GM12878 (cell line): ENCODE measurements around the gene AWAT1.

ENCODE experiments used
- EP300 ChIP-seq, 2 experiments: fragments of 150-350 bp in 1 of 2; IDR thresholded peaks; 2 replicates each; pipeline ENCODE4 v1.6.1; 2011 to 2012; ENCODE audit warnings: low read depth in 2 of 2, low read length in 2 of 2, borderline replicate concordance in 1 of 2, improper control_type of control experiment in 1 of 2, inconsistent platforms in 1 of 2; ENCODE audit not compliant: control insufficient read depth in 1 of 2
- HDAC2 ChIP-seq: fragments of 200-600 bp; sonication (generic); IDR thresholded peaks from 2 replicates; pipeline ENCODE4 v1.6.1; 2017
- MYC ChIP-seq: IDR thresholded peaks from 2 replicates; pipeline ENCODE4 v1.6.1; 2011; ENCODE audit warnings: mild to moderate bottlenecking, low read length, moderate library complexity, inconsistent platforms; ENCODE audit not compliant: insufficient read depth, insufficient replicate concordance, insufficient read length, severe bottlenecking
- POLR2AphosphoS5 ChIP-seq: IDR thresholded peaks from 2 replicates; pipeline ENCODE4 v1.6.1; 2011; ENCODE audit warnings: mild to moderate bottlenecking, low read length, inconsistent platforms
- SIX5 ChIP-seq: IDR thresholded peaks from 2 replicates; pipeline ENCODE4 v1.6.1; 2011; ENCODE audit warnings: mild to moderate bottlenecking, low read depth, low read length, moderate library complexity; ENCODE audit not compliant: severe bottlenecking
- ZNF24 ChIP-seq: fragments of 450-650 bp; IDR thresholded peaks from 2 replicates; pipeline ENCODE4 v1.6.1; 2017; ENCODE audit warnings: antibody characterized with exemption, mild to moderate bottlenecking

GRCh38 chrX:70241501-70241900 is 7.0 kb downstream of the AWAT1 start:
- TF ChIP-seq POLR2AphosphoS5 = no peak
- TF ChIP-seq ZNF24 = no peak
- no peak for TF ChIP-seq HDAC2
- no peak for TF ChIP-seq EP300 (IDR thresholded peaks at IDR 0.05; ENCODE audit: borderline replicate concordance in 1 of 2, control insufficient read depth in 1 of 2, low read depth in 2 of 2, low read length in 2 of 2)
- TF ChIP-seq MYC = no peak
- no peak for TF ChIP-seq SIX5
